HCT116 (cell line): Measurements from ENCODE around the gene MKRN1. TPM values are rescaled to one million over a fixed set of nuclear protein-coding genes. Genes with fewer than 3 reads are reported as not detected.
"Not testable (repeated sequence)": the region's sequence is repeated elsewhere in the genome, so short reads cannot be mapped to it uniquely, and the experiment has no call there.

Experiments used
- ATAC-seq: fragments of 200-7000 bp; cut with Tn5 transposase; 2 replicates; pipeline ENCODE4 v1.9.1; 2020; ENCODE audit warnings: mild to moderate bottlenecking, moderate library complexity
- BruUV-seq: library from RNA; stranded (reverse); fragments of 400-500 nt; replicated peaks from 2 replicates; lab custom pipeline; 2021; lab: Mats Ljungman, UMichigan
- CTCF ChIA-PET: fragments of 300-600 bp; sonication (Branson Sonifier 250); formaldehyde crosslinking; loops from one replicate; lab custom pipeline; 2021; ENCODE audit warnings: antibody characterized with exemption; lab: Charles Lee
- POLR2A ChIA-PET: fragments of 300-600, 350-600 bp; sonication (Branson Sonifier 250); formaldehyde crosslinking; loops from one replicate; lab custom pipeline; 2021; ENCODE audit warnings: antibody characterized with exemption; lab: Charles Lee
- RAD21 ChIA-PET, 2 experiments: fragments of 300-600 bp; sonication (Branson Sonifier 250); formaldehyde crosslinking; loops; one replicate each; lab custom pipeline; 2023; ENCODE audit warnings: low total read pairs in 2 of 2; ENCODE audit not compliant: uncharacterized antibody in 2 of 2, unreplicated experiment in 2 of 2, low non-redundant PET in 1 of 2; lab: Charles Lee
- DNase-seq: peaks from one replicate; pipeline ENCODE4 v3.0.0-alpha.2; 2010; ENCODE audit warnings: low read depth, low spot score
- H2AFZ ChIP-seq: fragments of 200-600 bp; shearing (Covaris generic), sonication (generic); 2 replicates; pipeline ENCODE4 v1.6.1; 2017; ENCODE audit warnings: low read depth, mixed run types, mixed read lengths, antibody characterized with exemption, low read length; ENCODE audit not compliant: poor library complexity, severe bottlenecking
- H3K27ac ChIP-seq: 2 replicates; pipeline ENCODE4 v1.5.1; 2012; ENCODE audit warnings: low read depth, low read length
- H3K27me3 ChIP-seq: fragments of 200-600 bp; sonication (generic); 2 replicates; pipeline ENCODE4 v1.6.1; 2016; ENCODE audit warnings: mixed run types, low read length, mixed read lengths; ENCODE audit not compliant: insufficient read depth
- H3K36me3 ChIP-seq, 2 experiments: fragments of 200-500 bp in 1 of 2; fragments of 200-600 bp in 1 of 2; sonication (Bioruptor generic) in 1 of 2; sonication (generic) in 1 of 2; 2 replicates each; pipeline versions ENCODE4 v1.5.1 to v1.6.1; 2014 to 2016; ENCODE audit warnings: low read length in 2 of 2, inconsistent platforms in 1 of 2, mixed read lengths in 1 of 2, mixed run types in 1 of 2; ENCODE audit not compliant: insufficient read depth in 2 of 2, control insufficient read depth in 1 of 2
- H3K4me1 ChIP-seq, 2 experiments: fragments of 200-600 bp in 1 of 2; sonication (generic) in 1 of 2; 2 replicates each; pipeline versions ENCODE4 v1.5.1 to v1.6.1; 2012 to 2017; ENCODE audit warnings: low read length in 2 of 2, inconsistent platforms in 1 of 2, mild to moderate bottlenecking in 1 of 2, mixed read lengths in 1 of 2, mixed run types in 1 of 2, moderate library complexity in 1 of 2; ENCODE audit not compliant: insufficient read depth in 2 of 2, control insufficient read depth in 1 of 2
- H3K4me2 ChIP-seq: fragments of 200-600 bp; sonication (generic); 2 replicates; pipeline ENCODE4 v1.6.1; 2017; ENCODE audit warnings: mixed run types, low read length, mixed read lengths
- H3K4me3 ChIP-seq, 2 experiments: fragments of 200-600 bp in 1 of 2; sonication (generic) in 1 of 2; replicated peaks in 1 of 2; 2 replicates each; pipeline ENCODE4 v1.5.1; 2011 to 2016; ENCODE audit warnings: low read length in 2 of 2, control low read depth in 1 of 2, low read depth in 1 of 2, mild to moderate bottlenecking in 1 of 2, mixed read lengths in 1 of 2, mixed run types in 1 of 2
- H3K79me2 ChIP-seq: fragments of 200-600 bp; sonication (generic); 2 replicates; pipeline ENCODE4 v1.6.1; 2017; ENCODE audit warnings: mild to moderate bottlenecking, mixed run types, low read length, moderate library complexity, mixed read lengths; ENCODE audit not compliant: insufficient read depth
- H3K9ac ChIP-seq: fragments of 200-600 bp; sonication (generic); 2 replicates; pipeline ENCODE4 v1.6.1; 2016; ENCODE audit warnings: low read length, mixed read lengths
- H3K9me2 ChIP-seq: fragments of 200-600 bp; sonication (generic), shearing (Covaris generic); 2 replicates; pipeline ENCODE4 v1.6.1; 2017; ENCODE audit warnings: mixed run types, mild to moderate bottlenecking, moderate library complexity; ENCODE audit not compliant: insufficient read depth
- H3K9me3 ChIP-seq, 2 experiments: fragments of 200-500 bp in 1 of 2; fragments of 200-600 bp in 1 of 2; sonication (Bioruptor generic) in 1 of 2; sonication (generic) in 1 of 2; 2 replicates each; pipeline ENCODE4 v1.6.1; 2014 to 2017; ENCODE audit warnings: low read length in 2 of 2, mixed read lengths in 2 of 2, inconsistent platforms in 1 of 2, low read depth in 1 of 2, mild to moderate bottlenecking in 1 of 2, mixed run types in 1 of 2, moderate library complexity in 1 of 2; ENCODE audit not compliant: control insufficient read depth in 1 of 2, insufficient read depth in 1 of 2
- H4K20me1 ChIP-seq: fragments of 200-600 bp; sonication (generic), shearing (Covaris generic); 2 replicates; pipeline ENCODE4 v1.6.1; 2017; ENCODE audit warnings: mixed run types, mild to moderate bottlenecking, moderate library complexity; ENCODE audit not compliant: insufficient read depth
- POLR2AphosphoS5 ChIP-seq: IDR thresholded peaks from 2 replicates; pipeline ENCODE4 v1.6.1; 2011; ENCODE audit warnings: mild to moderate bottlenecking, low read depth, low read length, moderate library complexity
- TCF7L2 ChIP-seq: IDR thresholded peaks from 2 replicates; pipeline ENCODE4 v1.7.0; 2011; ENCODE audit warnings: borderline replicate concordance, inconsistent platforms; ENCODE audit not compliant: insufficient read depth, insufficient read length; ENCODE audit errors: extremely low read depth
- intact Hi-C: fragments of 100-400 bp; cut with micrococcal nuclease; formaldehyde crosslinking; loops from 2 replicates; pipeline ENCODE4 v1.10.0; 2022
- total RNA-seq: library from RNA; stranded (reverse); gene quantifications from one replicate; pipeline ENCODE4 v1.2.1, GENCODE V29; 2021; ENCODE audit not compliant: unreplicated experiment

Gene MKRN1
- total RNA-seq, 1 experiment from 2014 or later, result 95.0 TPM

DNA sequence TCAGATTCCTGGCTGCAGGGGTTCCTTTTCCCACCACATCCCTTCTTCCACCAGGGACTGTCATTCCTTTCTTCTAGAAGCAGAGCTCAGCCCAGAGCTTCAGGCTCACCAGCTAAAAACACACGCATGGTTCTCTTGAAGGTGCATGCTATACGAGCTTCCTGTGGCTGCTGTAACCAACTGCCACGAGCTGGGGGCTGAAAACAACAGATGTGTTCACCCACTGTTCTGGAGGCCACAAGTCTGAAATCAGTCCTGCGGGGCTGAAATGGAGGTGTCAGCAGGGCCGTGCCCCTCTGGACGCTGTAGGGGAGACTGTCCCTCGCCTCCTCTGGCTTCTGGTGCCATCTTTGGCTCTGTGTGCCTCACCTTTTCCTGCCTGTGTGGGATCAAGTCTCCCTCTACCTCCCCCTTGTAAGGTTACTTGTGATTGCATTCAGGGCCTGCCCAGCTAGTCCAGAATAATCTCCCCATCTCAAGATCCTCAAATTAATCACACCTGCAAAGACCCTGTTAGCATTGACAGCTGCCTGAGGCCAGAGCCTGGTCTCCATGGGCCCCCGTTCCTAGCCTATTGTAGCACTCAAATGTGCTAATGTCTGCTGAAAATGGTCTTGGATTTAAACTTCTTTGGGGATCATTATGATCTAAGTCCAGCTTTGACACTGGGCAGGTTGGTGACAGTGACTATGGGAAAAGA lies 61.7 kb downstream of the MKRN1 start:
- CTCF ChIA-PET, result no interaction called here
- no peaks in the 10 kb centered on the region for H3K9me2 ChIP-seq

DNA sequence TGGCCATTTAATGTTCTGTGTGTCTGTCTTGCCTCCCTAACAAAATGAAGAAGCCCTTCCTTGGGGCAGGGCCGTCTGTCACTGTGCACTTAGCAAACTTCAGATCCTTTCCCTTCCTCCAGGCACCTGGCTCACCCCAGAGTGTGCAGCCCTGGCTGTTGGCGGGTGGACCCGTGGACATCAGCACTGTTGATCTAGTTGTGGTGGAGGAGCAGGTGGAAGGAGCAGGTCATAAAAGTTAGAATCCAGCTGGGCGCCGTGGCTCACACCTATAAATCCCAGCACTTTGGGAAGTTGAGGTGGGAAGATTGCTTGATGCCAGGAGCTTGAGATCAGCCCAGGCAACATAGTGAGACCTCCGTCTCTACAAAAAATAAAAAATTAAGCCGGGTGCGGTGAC lies 62.7 kb downstream of the MKRN1 start:
- Histone ChIP-seq H2AFZ (no peak overlapping the region), H3K9me2 (no peaks in the 10 kb centered on the region), H4K20me1 (no peaks in the 10 kb centered on the region), H3K4me1 (no peaks in the 10 kb centered on the region), H3K9me3 (no peaks in the 10 kb centered on the region), H3K9ac (no peak overlapping the region), H3K27ac (no peak overlapping the region), H3K4me3 (no peak overlapping the region), H3K79me2 (no peaks in the 10 kb centered on the region), H3K36me3 (no peaks in the 10 kb centered on the region), H3K27me3 (no peaks in the 10 kb centered on the region), H3K4me2 (no peak overlapping the region)
- ChIA-PET RAD21 (no interaction called here), CTCF (no interaction called here), POLR2A (no interaction called here)
- no peak for TF ChIP-seq POLR2AphosphoS5
- intact Hi-C loops, result no loop called here
- DNase-seq (no peak), ATAC-seq (no peak)
- no TSS peak for BruUV-seq

More for the DNA sequence above, 61.7 kb downstream of the MKRN1 start:
- Histone ChIP-seq H3K4me2 (no peak overlapping the region), H3K4me1 (no peaks in the 10 kb centered on the region), H3K9me3 (no peaks in the 10 kb centered on the region), H3K27me3 (no peaks in the 10 kb centered on the region), H3K36me3 (no peaks in the 10 kb centered on the region), H3K9ac (no peak overlapping the region), H3K4me3 (no peak overlapping the region), H4K20me1 (no peaks in the 10 kb centered on the region), H3K27ac (no peak overlapping the region), H2AFZ (no peak overlapping the region), H3K79me2 (no peaks in the 10 kb centered on the region)
- intact Hi-C loops, result no loop called here
- ChIA-PET POLR2A (no interaction called here), RAD21 (no interaction called here)
- no peak for ATAC-seq
- BruUV-seq, result no TSS peak
- TF ChIP-seq TCF7L2, result no peak
- DNase-seq, result no peak

DNA sequence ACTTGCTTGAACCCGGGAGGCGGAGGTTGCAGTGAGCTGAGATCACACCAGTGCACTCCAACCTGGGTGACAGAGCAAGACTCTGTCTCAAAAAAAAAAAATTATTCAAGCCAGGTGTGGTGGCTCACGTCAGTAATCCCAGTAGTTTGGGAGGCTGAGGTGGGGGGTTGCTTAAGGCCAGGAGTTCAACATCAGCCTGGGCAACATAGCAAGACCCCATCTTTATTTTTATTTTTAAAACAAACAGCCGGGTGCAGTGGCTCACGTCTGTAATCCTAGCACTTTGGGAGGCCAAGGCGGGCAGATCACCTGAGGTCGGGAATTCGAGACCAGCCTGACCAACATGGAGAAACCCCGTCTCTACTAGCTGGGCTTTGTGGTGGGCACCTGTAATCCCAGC lies 63.5 kb downstream of the MKRN1 start:
- H2AFZ ChIP-seq, H3K36me3 ChIP-seq, H4K20me1 ChIP-seq, H3K27me3 ChIP-seq, POLR2A ChIA-PET, H3K79me2 ChIP-seq, intact Hi-C loops, H3K9me2 ChIP-seq, RAD21 ChIA-PET, DNase-seq, H3K9me3 ChIP-seq, H3K27ac ChIP-seq, H3K4me3 ChIP-seq, H3K4me2 ChIP-seq, H3K4me1 ChIP-seq, ATAC-seq, H3K9ac ChIP-seq, BruUV-seq, CTCF ChIA-PET: not testable (repeated sequence)
